Fibroblast of peridontal ligament (primary cell): ENCODE data around the gene KRTAP10-3.

ENCODE experiments used
- DNase-seq: peaks from one replicate; pipeline ENCODE4 v3.0.0-alpha.2; 2010; ENCODE audit errors: extremely low read depth

Gene KRTAP10-3

DNA sequence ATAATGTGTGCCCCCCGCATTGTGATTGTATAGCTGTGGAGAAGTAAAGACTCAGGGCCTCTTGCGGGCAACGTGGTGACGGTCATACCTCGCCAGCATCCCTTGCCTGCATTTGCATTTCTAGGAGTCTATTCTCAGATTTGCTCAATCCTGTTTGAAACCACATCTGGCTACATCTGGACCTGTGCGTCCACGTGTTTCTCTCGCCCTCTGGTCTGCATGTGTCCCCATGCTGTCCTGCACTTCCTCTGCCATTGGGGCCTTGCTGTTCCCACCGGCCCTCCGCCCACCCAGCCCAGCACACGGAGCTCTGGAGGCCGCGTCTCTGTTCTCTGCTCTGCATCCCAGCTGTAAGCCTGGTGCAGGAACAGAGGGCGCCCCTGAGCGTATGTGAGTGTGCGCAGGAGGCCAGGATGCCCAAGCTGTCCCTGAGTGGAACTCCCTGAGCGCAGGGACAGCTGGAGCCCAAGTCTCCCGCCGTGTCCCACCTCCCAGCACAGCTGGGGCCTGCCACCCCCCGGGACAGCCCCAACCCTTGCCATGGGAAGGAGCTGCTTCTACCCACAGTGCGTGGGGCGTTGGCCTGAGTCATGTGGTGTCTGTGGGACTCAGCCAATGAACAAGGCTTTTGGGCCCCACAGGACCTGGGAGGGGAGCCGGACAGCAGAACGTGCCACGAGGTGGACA is 8.9 kb downstream of the KRTAP10-3 start:
- no peak for DNase-seq

DNA sequence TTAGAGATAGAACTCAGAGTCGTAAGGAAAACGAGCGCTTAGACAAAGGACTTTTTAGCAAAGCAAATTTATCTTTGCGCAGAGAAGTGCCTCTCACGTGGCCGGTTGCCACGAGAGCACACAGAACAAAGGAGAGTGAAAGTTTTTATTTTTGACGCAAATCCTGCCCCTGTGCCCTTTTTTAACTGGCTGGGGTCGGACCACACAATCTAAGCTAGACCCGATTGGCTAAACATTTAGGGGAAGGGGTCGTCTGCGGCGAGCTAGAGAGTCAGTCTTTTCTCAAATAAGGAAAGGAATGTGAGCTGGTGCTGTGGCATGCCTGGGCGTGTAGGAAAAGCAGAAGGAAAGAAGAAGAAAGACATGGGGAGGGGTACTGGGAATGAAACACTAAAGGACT is 9.7 kb downstream of the KRTAP10-3 start:
- DNase-seq, result no peak

DNA sequence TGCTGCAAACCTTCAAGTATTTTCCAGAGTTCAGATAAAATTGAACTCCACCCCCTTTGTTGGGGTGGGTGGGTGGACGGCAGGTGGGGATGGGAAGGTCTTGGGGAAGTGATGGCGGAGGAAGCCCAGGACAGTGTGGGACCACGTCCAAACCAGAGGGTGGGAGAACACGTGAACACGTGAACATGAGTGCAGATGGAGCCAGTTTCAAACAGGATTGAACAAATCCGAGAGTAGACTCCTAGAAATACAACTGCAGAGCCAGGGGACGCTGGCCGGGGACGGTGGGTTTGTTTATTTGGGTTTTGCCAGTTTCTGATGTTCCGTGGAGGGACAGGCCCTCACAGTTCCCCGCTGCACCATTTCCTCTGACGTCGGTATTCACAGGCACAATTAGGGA is 10.2 kb downstream of the KRTAP10-3 start:
- DNase-seq, result no peak

DNA sequence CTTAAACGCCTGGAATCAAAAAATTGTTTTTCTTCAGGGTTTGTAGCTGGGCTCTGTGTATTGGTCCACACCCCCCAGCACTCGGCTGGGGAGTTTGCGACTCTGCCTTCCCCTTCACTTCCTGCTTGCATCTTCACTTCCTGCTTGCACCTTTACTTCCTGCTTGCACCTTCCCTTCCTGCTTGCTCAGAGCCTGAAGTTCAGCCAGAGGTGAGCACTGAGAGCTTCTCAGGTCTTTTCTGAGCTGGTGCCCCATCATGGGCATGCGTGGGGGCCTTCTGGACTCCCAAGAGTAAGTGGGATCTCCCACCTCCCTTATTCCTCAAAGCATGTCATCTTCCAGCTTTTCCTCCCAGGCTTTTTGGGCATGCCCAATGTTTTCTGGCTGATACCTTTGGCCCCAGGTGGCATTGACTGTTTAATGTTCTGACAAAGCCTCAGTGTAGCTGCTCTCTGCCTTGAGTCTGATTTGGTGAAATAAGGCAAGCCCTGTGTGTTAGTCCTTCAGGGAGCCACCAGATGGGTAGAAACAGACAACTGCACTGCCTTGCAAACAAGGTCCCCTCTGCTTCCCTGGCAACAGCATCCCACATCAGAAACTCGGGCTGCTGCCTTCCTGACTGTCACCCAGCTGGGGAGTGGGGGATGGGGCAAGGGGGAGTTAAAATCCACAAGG is 10.8 kb downstream of the KRTAP10-3 start:
- DNase-seq, result no peak

DNA sequence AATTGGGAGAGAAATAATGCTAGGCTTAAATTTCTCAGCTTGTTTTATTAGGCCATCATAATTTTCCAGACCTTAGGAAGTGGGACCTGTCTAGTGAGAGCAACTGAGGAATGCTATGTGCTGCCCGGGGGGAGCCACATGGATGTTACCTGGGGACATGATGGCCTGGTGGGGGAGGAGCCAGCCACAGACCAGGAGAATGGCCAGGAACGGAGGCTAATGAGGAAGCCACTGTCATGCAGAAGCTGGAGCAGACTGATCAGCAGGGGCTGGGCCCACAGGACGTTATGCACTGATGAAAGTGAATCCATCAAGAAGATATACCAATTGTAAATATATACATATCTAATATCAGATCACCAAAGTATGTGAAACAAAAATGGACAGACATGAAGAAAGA is 14.0 kb downstream of the KRTAP10-3 start:
- no peak for DNase-seq

DNA sequence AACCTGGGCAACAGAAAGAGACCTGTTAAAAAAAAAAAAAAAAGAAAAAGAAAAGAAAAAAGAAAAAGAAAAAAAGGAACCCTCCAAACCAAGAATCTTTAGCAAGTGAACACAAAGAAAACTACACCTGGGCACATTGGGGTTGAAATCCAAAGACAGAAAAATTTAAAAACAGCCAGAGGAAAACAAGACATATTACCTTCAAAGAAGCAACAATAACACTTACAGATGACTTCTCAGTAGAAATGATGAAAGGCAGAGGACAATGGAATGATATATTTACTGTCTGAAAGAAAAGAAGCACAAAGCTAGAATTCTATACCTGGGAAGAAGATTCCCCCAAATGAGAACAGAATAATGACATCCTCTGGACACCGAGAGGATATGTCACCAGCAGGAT is 15.9 kb downstream of the KRTAP10-3 start:
- DNase-seq, result no peak

DNA sequence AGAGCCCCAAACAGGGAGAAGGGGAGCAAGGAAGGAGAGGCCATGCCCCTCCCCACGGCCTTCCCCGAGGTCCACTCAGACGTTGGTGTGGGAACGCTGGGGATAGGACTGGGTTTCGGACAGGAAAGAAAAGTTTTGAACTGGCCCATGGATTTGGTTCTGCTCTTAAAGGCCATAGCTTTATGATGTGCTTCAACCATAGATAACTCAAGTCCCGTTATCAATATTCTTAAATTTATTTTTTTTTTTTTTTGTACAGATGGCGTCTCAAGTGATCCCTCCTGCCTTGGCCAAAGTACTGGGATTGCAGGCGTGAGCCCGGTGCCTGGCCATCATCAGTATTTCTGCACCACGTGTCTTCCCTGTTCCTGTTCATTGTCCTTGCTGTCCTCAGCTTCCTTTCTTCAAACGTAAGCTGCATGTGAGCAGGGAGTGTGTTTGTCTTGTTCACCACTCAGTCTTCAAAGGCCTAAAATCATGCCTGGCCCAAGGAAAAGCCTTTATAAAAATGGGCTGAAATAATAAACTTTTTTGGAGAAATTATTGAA is 17.8 kb downstream of the KRTAP10-3 start:
- no peak for DNase-seq

DNA sequence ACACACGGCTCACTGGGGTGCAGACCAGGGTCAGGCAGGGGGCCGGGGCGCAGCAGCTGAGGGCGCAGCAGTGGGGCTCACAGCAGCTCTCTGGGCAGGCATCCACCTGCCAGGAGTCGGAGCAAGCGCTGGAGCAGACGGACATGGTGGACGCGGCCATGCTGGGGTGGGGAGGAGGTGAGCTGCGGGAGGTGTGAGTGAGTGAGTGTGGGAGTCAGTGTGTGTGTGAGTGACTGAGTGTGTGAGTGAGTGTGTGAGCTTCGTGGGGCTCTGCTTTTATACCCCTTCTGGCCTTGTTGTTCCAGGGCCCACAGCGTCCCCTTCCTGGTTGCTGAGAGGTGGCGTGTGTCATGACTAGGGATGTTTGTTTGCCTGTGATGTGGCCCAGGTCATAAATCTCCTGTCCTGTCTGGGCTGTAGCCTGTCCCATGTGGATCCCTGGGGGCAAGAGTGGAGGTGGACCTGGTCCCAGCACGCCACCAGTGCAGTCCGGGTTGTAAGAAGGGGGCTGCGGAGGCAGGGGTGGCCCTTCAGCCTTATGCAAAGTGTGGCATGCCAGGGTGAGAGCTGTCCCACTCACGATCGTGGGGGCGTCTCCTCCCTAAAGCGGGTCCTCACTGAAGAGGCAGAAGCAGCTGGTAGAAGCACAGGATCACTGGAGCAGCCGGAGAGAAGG is 18.5 kb downstream of the KRTAP10-3 start, which contains the start of gene KRTAP10-1:
KRTAP10-1 (minus strand) TSS at position 205 of the 676 bp plus-strand sequence; CDS start at position 160, 45 bp downstream.
- no peak for DNase-seq

DNA sequence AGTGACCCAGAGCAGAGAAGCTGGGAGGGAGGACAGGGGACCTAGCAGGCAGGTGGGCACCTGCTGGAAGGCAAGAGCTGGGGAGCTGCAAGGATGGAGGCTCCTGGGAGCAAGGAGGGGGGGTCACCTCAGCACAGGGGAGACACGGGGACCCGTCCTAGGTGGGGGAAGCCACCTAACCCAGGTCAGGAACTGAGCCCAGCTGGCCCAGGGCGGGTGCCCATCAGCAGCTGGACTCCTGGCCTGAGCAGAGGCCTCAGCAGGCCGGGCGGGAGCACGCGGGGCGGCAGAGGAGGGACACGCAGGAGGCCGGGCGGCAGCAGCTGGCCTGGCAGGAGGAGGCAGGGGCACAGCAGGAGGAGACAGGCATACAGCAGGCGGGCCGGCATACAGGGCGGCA is 19.5 kb downstream of the KRTAP10-3 start:
- no peak for DNase-seq

DNA sequence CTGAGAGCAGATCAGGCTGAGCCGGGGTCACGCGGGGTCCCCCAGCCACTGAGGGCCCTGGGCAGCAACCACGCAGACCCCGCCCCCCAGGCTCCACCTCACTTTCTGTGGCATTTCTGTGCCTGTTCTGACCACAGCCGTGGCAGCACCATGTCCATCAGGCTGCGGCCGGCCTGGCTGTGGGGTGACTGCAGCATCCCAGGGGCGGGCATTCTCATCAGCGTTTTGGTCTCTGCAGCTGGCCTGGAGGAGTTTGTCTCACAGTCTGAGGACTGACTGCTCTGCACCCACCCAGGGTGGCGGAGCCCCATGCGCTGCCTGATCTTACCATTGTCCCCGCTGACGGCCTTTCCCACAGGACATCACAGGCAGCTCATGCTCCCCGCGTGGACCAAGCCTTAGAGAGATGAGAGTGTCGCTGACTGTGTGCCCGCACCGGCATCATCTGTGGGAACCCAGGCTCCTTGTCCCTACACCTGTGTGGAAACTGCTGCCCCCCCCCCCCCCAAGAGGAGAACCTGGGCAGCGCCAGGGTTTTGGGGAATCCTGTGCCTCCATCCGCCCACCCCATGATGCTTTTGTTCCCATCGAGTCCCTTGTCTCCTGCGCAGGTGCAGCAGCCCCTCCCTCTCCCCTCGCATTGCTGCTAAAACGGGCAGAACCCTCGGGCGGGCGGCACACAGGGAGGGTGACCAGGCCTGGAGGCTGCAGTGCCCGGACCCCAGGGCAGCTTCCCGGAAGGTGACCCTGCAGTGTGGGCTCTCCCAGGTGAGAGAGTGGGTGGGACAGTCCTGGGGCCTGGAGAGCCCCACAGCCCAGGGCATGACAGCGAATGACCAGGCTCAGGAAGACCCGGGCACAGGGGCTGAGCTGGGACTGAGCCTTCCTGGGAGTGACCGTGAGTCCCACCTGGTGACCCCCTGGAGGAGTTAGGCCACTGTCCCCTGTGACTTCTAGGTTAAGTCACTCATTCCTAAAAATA is 20.4 kb downstream of the KRTAP10-3 start:
- no peak for DNase-seq

DNA sequence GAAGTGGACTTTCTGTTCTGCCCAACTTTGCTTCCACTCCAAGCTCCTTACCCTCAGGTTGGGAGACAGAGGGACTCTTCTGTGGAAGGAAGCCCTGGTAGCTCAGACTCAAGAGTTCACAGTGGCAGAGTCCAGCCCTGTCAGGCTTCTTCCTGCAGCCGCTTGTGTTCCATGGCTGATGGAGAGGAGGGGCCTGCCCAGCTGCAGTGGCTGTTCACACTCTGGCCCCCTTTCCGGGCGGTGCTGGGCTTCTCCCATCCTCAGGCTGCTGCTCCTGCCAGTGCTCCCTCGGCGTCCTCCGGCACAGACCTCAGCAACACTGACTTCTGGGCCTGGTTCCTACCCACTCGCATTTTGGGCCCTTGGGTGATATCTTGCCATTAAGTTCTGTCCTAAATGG is 22.6 kb downstream of the KRTAP10-3 start:
- DNase-seq, result no peak

DNA sequence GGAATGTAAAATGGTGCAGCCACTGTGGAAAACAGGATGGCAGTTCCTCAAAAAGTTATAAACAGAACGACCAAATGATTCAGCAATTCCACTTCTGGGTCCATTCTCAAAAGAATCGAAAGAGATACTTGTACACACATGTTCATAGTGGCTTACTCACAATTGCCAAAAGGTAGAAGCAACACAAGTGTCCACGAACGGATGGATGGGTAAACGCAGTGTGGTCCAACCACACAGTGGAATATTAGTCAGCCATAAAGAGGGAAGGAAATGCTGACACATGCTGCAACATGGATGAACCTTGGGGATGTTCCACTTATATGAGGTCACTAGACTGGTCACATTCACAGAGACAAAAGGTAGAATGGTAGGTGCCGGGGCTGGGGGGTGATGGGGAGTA is 23.9 kb downstream of the KRTAP10-3 start:
- no peak for DNase-seq

DNA sequence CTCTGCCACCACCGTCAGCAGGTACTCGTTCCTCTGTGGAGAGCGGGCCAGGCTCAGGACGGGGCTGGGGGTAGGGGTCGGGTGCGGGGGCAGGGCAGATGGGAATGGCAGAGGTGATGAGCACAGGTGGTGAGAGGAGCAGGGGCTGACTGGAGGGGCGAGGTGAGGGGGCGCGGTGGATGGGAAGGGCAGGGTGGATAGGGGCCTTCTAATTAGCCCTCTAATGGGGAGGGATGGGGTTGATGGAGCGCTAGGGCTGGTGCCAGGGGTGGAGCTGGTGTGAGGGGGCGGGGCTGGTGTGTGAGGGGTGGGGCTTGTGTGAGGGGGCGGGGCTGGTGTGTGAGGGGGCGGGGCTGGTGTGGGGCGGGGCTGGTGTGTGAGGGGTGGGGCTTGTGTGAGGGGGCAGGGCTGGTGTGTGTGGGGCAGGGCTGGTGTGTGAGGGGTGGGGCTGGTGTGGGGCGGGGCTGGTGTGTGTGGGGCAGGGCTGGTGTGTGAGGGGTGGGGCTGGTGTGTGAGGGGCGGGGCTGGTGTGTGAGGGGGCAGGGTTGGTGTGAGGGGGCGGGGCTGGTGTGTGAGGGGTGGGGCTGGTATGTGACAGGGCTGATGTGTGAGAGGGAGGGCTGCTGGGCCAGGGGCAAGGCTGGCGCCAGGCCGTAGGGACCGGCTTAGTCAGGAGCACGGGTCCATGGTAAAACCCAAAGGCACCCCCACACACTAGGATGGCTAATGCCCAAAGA is 24.5 kb downstream of the KRTAP10-3 start:
- DNase-seq, result no peak

DNA sequence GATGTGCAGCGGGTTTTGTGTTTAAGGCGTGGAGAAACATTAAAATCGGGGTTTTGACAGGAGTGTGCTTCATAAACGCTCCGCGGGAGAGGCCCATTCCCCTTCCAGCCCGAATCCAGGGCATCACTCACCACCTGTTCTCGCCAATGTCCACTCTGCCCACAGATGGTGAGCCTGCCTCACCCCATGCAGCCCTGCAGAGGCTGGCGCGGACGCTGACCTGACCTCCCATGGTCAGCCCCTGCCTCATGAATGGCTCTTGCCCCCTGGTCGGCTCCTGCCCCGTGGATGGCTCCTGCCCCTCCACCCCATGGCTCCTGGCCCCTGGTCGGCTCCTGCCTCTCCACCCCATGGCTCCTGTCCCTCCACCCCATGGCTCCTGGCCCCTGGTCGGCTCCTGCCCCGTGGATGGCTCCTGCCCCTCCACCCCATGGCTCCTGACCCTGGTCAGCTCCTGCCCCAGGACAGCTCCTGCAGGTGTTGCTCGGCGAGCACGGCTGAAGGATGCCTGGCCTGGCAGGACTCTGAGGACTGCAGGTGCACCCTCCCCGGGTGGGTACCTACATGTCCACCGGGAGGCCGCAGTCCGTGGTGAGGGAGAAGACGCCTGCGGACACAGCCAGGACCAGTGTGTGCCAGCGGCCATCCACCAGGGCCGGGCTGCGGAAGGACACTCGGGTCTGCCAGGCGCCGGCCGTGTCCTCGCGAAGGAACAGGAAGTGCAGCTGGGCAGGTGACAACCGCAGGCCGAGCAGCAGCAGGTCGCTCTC is 25.3 kb downstream of the KRTAP10-3 start:
- DNase-seq, result no peak

DNA sequence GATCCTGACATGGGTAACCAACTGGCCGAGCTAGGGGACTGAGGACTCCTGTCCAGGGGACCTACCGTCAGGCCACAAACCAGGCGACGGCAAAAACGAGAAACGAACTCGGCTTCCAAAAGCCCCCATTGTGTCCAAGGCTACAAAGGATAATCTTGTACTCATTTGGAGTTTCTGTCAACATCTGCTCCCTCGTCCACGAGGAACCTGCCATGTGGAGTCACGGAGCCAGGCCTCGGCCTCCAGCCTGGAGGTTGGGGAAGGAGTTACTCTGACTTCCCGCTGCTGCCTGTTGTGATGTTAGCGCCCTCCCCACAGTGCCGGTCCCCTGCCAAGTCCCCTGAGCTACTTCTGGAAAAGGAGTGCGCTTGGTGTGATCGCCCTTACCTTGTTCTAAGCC is 25.9 kb downstream of the KRTAP10-3 start:
- DNase-seq, result no peak

DNA sequence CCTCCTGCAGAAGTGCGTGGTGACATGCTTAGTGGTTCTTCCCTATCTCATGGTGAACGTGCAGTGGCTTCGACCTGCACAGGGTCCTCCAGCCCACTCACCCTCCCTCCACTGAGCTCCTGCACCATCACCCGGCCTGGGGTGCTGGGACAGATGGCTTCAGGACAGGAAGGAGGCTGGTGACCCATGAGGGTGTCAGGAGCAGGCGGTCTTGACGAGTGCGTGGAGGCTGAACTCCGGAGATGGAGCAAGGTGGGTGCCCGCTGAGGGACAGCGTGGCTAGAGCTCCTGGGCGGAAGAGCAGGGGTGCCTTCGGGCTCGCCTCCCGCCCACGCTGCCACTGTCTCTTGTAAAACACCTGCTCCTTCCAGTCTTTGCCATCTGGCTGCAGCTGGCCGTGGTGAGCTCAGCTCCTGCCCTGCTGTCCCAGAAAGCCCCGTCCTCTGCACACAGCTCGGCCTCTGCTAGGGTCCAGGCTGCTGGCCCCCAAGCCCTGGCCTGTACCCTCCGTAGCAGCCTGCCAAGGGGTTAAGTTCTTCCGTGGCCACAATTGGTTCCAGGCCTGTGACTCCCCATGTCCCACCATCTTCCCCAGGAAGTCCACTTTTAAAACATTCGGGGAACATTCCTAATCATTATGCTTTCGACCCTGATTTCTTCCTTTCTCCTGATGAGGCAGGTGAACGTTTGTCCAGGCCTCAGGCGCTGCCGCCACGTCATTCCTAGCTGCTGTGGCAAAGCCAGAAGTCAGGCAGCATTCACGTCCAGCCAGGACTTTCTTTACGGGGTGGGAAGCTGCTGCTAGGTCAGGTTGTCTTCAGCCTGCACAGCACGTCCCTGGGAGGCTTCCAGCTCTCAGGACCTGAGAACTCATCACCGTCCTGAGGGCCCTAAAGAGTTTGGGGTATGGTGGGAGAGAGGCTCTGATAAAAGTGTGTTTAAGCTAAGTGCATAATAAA is 26.7 kb downstream of the KRTAP10-3 start:
- DNase-seq, result no peak

DNA sequence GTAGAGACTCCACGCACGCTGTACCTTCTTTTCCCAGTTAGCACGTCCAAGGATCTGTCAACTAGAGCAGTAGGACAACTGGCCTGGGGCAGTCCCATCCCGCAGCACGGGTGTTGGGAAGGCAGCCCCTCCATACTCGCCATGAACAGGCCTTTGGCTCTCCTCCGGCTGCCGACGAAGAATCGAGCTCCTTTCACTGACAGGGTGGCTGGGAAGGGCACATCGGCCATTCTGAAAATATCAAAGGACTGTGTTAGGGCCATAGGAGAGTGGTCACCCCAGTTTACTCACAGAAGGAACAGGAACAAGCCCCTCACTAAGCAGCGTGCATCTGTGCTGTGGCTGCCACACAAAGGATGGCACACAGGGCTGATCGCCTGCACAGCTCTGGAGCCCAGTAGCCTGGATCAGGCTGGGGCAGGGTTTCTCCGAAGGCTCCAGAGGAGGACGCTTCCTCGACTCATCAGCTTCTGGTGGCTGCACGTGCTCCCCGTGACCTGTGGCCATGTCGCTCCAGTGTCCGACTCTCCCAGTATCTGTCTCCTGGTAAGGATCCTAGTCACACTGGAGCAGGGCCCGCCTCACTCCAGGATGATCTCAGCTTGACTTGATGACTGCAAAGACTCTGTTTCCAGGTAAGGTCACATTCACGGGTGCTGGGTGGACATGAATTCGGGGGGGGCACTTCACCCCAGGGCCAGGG is 27.5 kb downstream of the KRTAP10-3 start:
- no peak for DNase-seq

DNA sequence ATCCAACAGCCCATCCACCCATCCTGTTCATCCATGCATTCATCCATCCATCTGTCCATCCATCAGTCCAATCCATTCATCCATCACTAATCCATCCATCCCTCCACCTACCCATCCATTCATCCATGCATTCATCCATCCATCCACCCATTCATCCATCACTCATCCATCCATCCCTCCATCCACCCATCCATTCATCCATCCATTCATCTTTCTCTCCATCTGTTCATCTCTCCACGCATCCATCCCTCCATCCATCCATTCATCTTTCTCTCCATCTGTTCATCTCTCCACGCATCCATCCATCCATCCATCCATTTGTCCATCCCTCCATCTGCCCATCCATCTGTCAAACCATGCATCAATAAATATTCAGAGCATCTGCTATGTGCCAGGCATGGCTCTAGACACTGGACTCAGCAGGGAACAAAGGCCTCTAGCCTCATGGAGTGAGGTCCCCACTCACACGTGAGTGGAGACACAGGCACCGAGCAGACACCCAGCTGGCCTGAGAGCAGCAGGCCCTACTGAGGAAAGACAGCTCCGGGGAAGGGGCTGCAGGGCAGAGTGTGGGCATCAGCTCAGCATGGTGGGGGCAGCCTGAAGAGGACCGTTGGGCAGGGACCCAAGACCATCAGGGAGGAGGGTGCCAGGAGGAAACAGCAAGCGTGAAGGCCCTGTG is 28.2 kb downstream of the KRTAP10-3 start:
- no peak for DNase-seq
